Choroid plexus epithelial cell (primary cell): ENCODE measurements around the gene BBS9.

Source experiments
- DNase-seq: peaks from one replicate; pipeline ENCODE4 v3.0.0-alpha.2; 2010; ENCODE audit warnings: low read depth
- H3K4me3 ChIP-seq: 2 replicates; pipeline ENCODE4 v1.5.1; 2011; ENCODE audit warnings: low read depth, mild to moderate bottlenecking, control low read depth, low read length, moderate library complexity
- CTCF ChIP-seq: conservative IDR thresholded peaks from 2 replicates; pipeline ENCODE4 v1.5.1; 2011; ENCODE audit warnings: low read depth, mild to moderate bottlenecking, control low read depth, inconsistent platforms, low read length, moderate library complexity

The BBS9 gene

DNA sequence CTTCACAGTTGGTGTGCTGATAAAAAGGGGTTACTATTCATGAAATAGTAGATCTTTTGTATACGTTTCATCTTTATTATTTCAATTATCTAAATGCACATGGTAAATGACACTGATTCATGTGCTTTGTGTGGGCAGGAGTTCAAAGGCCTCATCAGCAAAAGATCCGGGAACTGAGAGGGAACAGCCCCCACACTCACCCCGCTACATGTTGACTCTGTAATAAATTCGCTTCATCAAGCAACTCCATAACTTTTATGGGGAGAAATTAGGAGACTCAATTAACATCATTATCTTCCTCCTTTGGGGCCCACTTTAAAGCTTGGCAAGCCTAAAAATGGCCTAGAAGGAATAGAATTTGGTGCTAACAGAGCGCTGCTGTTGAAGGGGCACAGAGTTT is 525.3 kb downstream of the BBS9 start:
- H3K4me3 ChIP-seq, result no peak overlapping the region
- no peak for TF ChIP-seq CTCF
- no peak for DNase-seq
